Dendritic cell treated with granulocyte-macrophage colony-stimulating factor and Interleukin-4, amounts not matched to agents 40 ng/mL and 50 ng/mL, for 4 days (primary cell): ENCODE results near the gene MEGF11.

Experiments used
- H3K27ac Mint-ChIP-seq: one replicate; pipeline ENCODE4 v1.8.0; 2022; ENCODE audit warnings: mild to moderate bottlenecking, mixed read lengths
- H3K27me3 Mint-ChIP-seq: one replicate; pipeline ENCODE4 v1.8.0; 2022; ENCODE audit warnings: mild to moderate bottlenecking, mixed read lengths
- H3K36me3 Mint-ChIP-seq: one replicate; pipeline ENCODE4 v1.8.0; 2022; ENCODE audit warnings: low read depth, mixed read lengths
- H3K4me1 Mint-ChIP-seq: one replicate; pipeline ENCODE4 v1.8.0; 2022; ENCODE audit warnings: low read depth, mixed read lengths
- H3K4me3 Mint-ChIP-seq: one replicate; pipeline ENCODE4 v1.8.0; 2022; ENCODE audit warnings: mild to moderate bottlenecking, moderate library complexity, mixed read lengths
- H3K9me3 Mint-ChIP-seq: one replicate; pipeline ENCODE4 v1.8.0; 2022; ENCODE audit warnings: mixed read lengths
- intact Hi-C: fragments of 100-400 bp; cut with micrococcal nuclease; formaldehyde crosslinking; loops from one replicate; pipeline ENCODE4 v1.15.0; 2022

The MEGF11 gene

GRCh38 chr15:66115568-66116206 lies 137.9 kb downstream of the MEGF11 start:
- H3K4me3 Mint-ChIP-seq = no peak overlapping the region
- no peak overlapping the region for H3K27ac Mint-ChIP-seq
- intact Hi-C loops = no loop called here
- H3K27me3 Mint-ChIP-seq = peaks cover 16% of the 10 kb centered on the region
- H3K36me3 Mint-ChIP-seq = no peaks in the 10 kb centered on the region
- no peaks in the 10 kb centered on the region for H3K9me3 Mint-ChIP-seq
- H3K4me1 Mint-ChIP-seq = no peaks in the 10 kb centered on the region

GRCh38 chr15:66114863-66115425 lies 138.6 kb downstream of the MEGF11 start:
- intact Hi-C loops = no loop called here
- Mint-ChIP-seq H3K4me1 (no peaks in the 10 kb centered on the region), H3K4me3 (no peak overlapping the region), H3K36me3 (no peaks in the 10 kb centered on the region), H3K27me3 (peaks cover 16% of the 10 kb centered on the region), H3K9me3 (no peaks in the 10 kb centered on the region), H3K27ac (no peak overlapping the region)

- Mint-ChIP-seq H3K4me3 (no peak overlapping the region), H3K27ac (no peak overlapping the region), H3K27me3 (peaks cover 30% of the 10 kb centered on the region), H3K4me1 (no peaks in the 10 kb centered on the region), H3K36me3 (no peaks in the 10 kb centered on the region), H3K9me3 (no peaks in the 10 kb centered on the region)
- intact Hi-C loops = no loop called here
These were observed 141.2 kb downstream of the MEGF11 start for GRCh38 chr15:66112388-66112787.

GRCh38 chr15:66111363-66111762 lies 142.2 kb downstream of the MEGF11 start:
- no peak overlapping the region for H3K4me3 Mint-ChIP-seq
- intact Hi-C loops = no loop called here
- H3K27ac Mint-ChIP-seq = no peak overlapping the region
- no peaks in the 10 kb centered on the region for H3K4me1 Mint-ChIP-seq
- peaks cover 26% of the 10 kb centered on the region for H3K27me3 Mint-ChIP-seq
- H3K9me3 Mint-ChIP-seq = no peaks in the 10 kb centered on the region
- H3K36me3 Mint-ChIP-seq = no peaks in the 10 kb centered on the region

GRCh38 chr15:66110864-66111263 lies 142.7 kb downstream of the MEGF11 start:
- H3K27ac Mint-ChIP-seq = no peak overlapping the region
- H3K4me1 Mint-ChIP-seq = no peaks in the 10 kb centered on the region
- H3K9me3 Mint-ChIP-seq = no peaks in the 10 kb centered on the region
- intact Hi-C loops = no loop called here
- peaks cover 26% of the 10 kb centered on the region for H3K27me3 Mint-ChIP-seq
- H3K36me3 Mint-ChIP-seq = no peaks in the 10 kb centered on the region
- no peak overlapping the region for H3K4me3 Mint-ChIP-seq

- no peak overlapping the region for H3K27ac Mint-ChIP-seq
- no peak overlapping the region for H3K4me3 Mint-ChIP-seq
- no peaks in the 10 kb centered on the region for H3K36me3 Mint-ChIP-seq
- peaks cover 21% of the 10 kb centered on the region for H3K27me3 Mint-ChIP-seq
- no peaks in the 10 kb centered on the region for H3K4me1 Mint-ChIP-seq
- intact Hi-C loops = no loop called here
- H3K9me3 Mint-ChIP-seq = no peaks in the 10 kb centered on the region
These were observed 143.7 kb downstream of the MEGF11 start for GRCh38 chr15:66109826-66110225.

GRCh38 chr15:66108483-66109265 lies 144.9 kb downstream of the MEGF11 start:
- intact Hi-C loops = no loop called here
- Mint-ChIP-seq H3K4me3 (no peak overlapping the region), H3K36me3 (no peaks in the 10 kb centered on the region), H3K9me3 (no peaks in the 10 kb centered on the region), H3K27ac (no peak overlapping the region), H3K27me3 (peaks cover 21% of the 10 kb centered on the region), H3K4me1 (no peaks in the 10 kb centered on the region)

GRCh38 chr15:66107070-66107469 lies 146.5 kb downstream of the MEGF11 start:
- Mint-ChIP-seq H3K4me1 (no peaks in the 10 kb centered on the region), H3K4me3 (no peak overlapping the region), H3K9me3 (no peaks in the 10 kb centered on the region), H3K27me3 (peaks cover 16% of the 10 kb centered on the region), H3K36me3 (no peaks in the 10 kb centered on the region), H3K27ac (no peak overlapping the region)
- intact Hi-C loops = no loop called here

- H3K4me1 Mint-ChIP-seq = no peaks in the 10 kb centered on the region
- H3K4me3 Mint-ChIP-seq = no peak overlapping the region
- H3K27ac Mint-ChIP-seq = no peak overlapping the region
- no peaks in the 10 kb centered on the region for H3K9me3 Mint-ChIP-seq
- H3K27me3 Mint-ChIP-seq = peaks cover 18% of the 10 kb centered on the region
- H3K36me3 Mint-ChIP-seq = no peaks in the 10 kb centered on the region
- intact Hi-C loops = no loop called here
These were observed 148.0 kb downstream of the MEGF11 start for GRCh38 chr15:66105286-66106265.

- no peaks in the 10 kb centered on the region for H3K4me1 Mint-ChIP-seq
These were observed 150.3 kb downstream of the MEGF11 start for GRCh38 chr15:66103293-66103590.

GRCh38 chr15:66102563-66103292 lies 150.8 kb downstream of the MEGF11 start:
- no peaks in the 10 kb centered on the region for H3K4me1 Mint-ChIP-seq
- H3K4me3 Mint-ChIP-seq = no peak overlapping the region
- H3K9me3 Mint-ChIP-seq = no peaks in the 10 kb centered on the region
- intact Hi-C loops = no loop called here
- H3K27me3 Mint-ChIP-seq = peaks cover 4% of the 10 kb centered on the region
- H3K27ac Mint-ChIP-seq = no peak overlapping the region
- no peaks in the 10 kb centered on the region for H3K36me3 Mint-ChIP-seq

More at GRCh38 chr15:66103293-66103590, 150.3 kb downstream of the MEGF11 start:
- intact Hi-C loops = no loop called here
- no peaks in the 10 kb centered on the region for H3K36me3 Mint-ChIP-seq
- no peak overlapping the region for H3K27ac Mint-ChIP-seq
- H3K9me3 Mint-ChIP-seq = no peaks in the 10 kb centered on the region
- peaks cover 7% of the 10 kb centered on the region for H3K27me3 Mint-ChIP-seq
- no peak overlapping the region for H3K4me3 Mint-ChIP-seq

GRCh38 chr15:66101715-66102395 lies 151.7 kb downstream of the MEGF11 start:
- Mint-ChIP-seq H3K4me3 (no peak overlapping the region), H3K27me3 (peaks cover 4% of the 10 kb centered on the region), H3K4me1 (no peaks in the 10 kb centered on the region), H3K36me3 (no peaks in the 10 kb centered on the region), H3K27ac (no peak overlapping the region), H3K9me3 (no peaks in the 10 kb centered on the region)
- intact Hi-C loops = no loop called here

- no peak overlapping the region for H3K27ac Mint-ChIP-seq
- H3K36me3 Mint-ChIP-seq = no peaks in the 10 kb centered on the region
- no peak overlapping the region for H3K4me3 Mint-ChIP-seq
- peaks cover 4% of the 10 kb centered on the region for H3K27me3 Mint-ChIP-seq
- no peaks in the 10 kb centered on the region for H3K9me3 Mint-ChIP-seq
- intact Hi-C loops = no loop called here
- H3K4me1 Mint-ChIP-seq = no peaks in the 10 kb centered on the region
These were observed 152.8 kb downstream of the MEGF11 start for GRCh38 chr15:66100761-66101160.
